Osteoblast (primary cell): Measurements from ENCODE around the gene ZNF503. TPM values are rescaled to one million over a fixed set of nuclear protein-coding genes. Genes with fewer than 3 reads are reported as not detected.

ENCODE experiments used
- DNase-seq: peaks from one replicate; pipeline ENCODE4 v3.0.0; 2011; ENCODE audit warnings: low spot score, mixed read lengths; ENCODE audit not compliant: insufficient read length; ENCODE audit errors: missing footprints
- H2AFZ ChIP-seq: 2 replicates; pipeline ENCODE4 v1.6.0; 2011; ENCODE audit warnings: mild to moderate bottlenecking, low read length
- H3K27ac ChIP-seq: 2 replicates; pipeline ENCODE4 v1.5.1; 2011; ENCODE audit warnings: mild to moderate bottlenecking, low read depth, low read length, moderate library complexity
- H3K27me3 ChIP-seq: 2 replicates; pipeline ENCODE4 v1.6.0; 2012; ENCODE audit warnings: mild to moderate bottlenecking, control low read depth, inconsistent platforms, low read length, moderate library complexity; ENCODE audit not compliant: insufficient read depth
- H3K36me3 ChIP-seq: 2 replicates; pipeline ENCODE4 v1.5.1; 2011; ENCODE audit warnings: mild to moderate bottlenecking, low read length, control low read depth, moderate library complexity; ENCODE audit not compliant: insufficient read depth
- H3K4me1 ChIP-seq: 2 replicates; pipeline ENCODE4 v1.5.1; 2011; ENCODE audit warnings: mild to moderate bottlenecking, low read length, control low read depth, moderate library complexity; ENCODE audit not compliant: insufficient read depth
- H3K4me2 ChIP-seq: 2 replicates; pipeline ENCODE4 v1.6.0; 2011; ENCODE audit warnings: mild to moderate bottlenecking, low read length; ENCODE audit not compliant: insufficient read depth
- H3K4me3 ChIP-seq: fragments of 200-600 bp; sonication (generic); 3 replicates; pipeline ENCODE4 v1.5.1; 2012; ENCODE audit warnings: mild to moderate bottlenecking, low read length, inconsistent platforms; ENCODE audit not compliant: insufficient read depth
- H3K79me2 ChIP-seq: 2 replicates; pipeline ENCODE4 v1.6.0; 2012; ENCODE audit warnings: mild to moderate bottlenecking, low read length, control low read depth, inconsistent platforms; ENCODE audit not compliant: insufficient read depth
- H3K9me3 ChIP-seq: 2 replicates; pipeline ENCODE4 v1.5.1; 2011; ENCODE audit warnings: low read depth, low read length, control low read depth
- H4K20me1 ChIP-seq: 2 replicates; pipeline ENCODE4 v1.6.0; 2012; ENCODE audit warnings: mild to moderate bottlenecking, low read length, control low read depth; ENCODE audit not compliant: insufficient read depth
- CTCF ChIP-seq: IDR thresholded peaks from 2 replicates; pipeline ENCODE4 v1.5.1; 2011; ENCODE audit warnings: mild to moderate bottlenecking, low read depth, low read length, moderate library complexity; ENCODE audit errors: extremely low read depth
- total RNA-seq: library from RNA; depleted of rRNA; stranded (reverse); fragments of >200 nt; gene quantifications from 2 replicates; pipeline ENCODE4 v1.2.3, GENCODE V29; 2012

ZNF503 gene
- total RNA-seq, 1 donor: 18.5 TPM

GRCh38 chr10:75402486-75403143 lies 1.1 kb upstream of the ZNF503 start:
- H3K4me3 ChIP-seq: peak overlapping the region; percentile 100
- no peaks in the 10 kb centered on the region for H3K9me3 ChIP-seq
- TF ChIP-seq CTCF: no peak
- H4K20me1 ChIP-seq: peaks cover 17% of the 10 kb centered on the region
- H3K27me3 ChIP-seq: no peaks in the 10 kb centered on the region
- H3K36me3 ChIP-seq: peaks cover 3% of the 10 kb centered on the region
- DNase-seq: peak; percentile 90
- H3K4me1 ChIP-seq: peaks cover 14% of the 10 kb centered on the region
- H3K4me2 ChIP-seq: peak overlapping the region; percentile 98
- H2AFZ ChIP-seq: peak overlapping the region; percentile 97
- H3K79me2 ChIP-seq: peaks cover 33% of the 10 kb centered on the region
- H3K27ac ChIP-seq: peak overlapping the region; percentile 79

GRCh38 chr10:75400771-75401568 lies 594 bp downstream of the ZNF503 start:
- H3K4me1 ChIP-seq: peaks cover 14% of the 10 kb centered on the region
- peak overlapping the region; percentile 98 for H2AFZ ChIP-seq
- H3K27ac ChIP-seq: peak overlapping the region; percentile 93
- H3K4me3 ChIP-seq: peak overlapping the region; percentile 100
- H3K79me2 ChIP-seq: peaks cover 43% of the 10 kb centered on the region
- TF ChIP-seq CTCF: no peak
- peaks cover 17% of the 10 kb centered on the region for H4K20me1 ChIP-seq
- no peaks in the 10 kb centered on the region for H3K9me3 ChIP-seq
- peak; percentile 94 for DNase-seq
- H3K4me2 ChIP-seq: peak overlapping the region; percentile 98
- no peaks in the 10 kb centered on the region for H3K27me3 ChIP-seq
- H3K36me3 ChIP-seq: peaks cover 3% of the 10 kb centered on the region

GRCh38 chr10:75400163-75400770 lies 1.3 kb downstream of the ZNF503 start:
- H3K4me2 ChIP-seq: peak overlapping the region; percentile 98
- H3K27me3 ChIP-seq: no peaks in the 10 kb centered on the region
- TF ChIP-seq CTCF: no peak
- H3K9me3 ChIP-seq: no peaks in the 10 kb centered on the region
- peaks cover 3% of the 10 kb centered on the region for H3K36me3 ChIP-seq
- H3K4me1 ChIP-seq: peaks cover 14% of the 10 kb centered on the region
- H2AFZ ChIP-seq: peak overlapping the region; percentile 69
- peaks cover 43% of the 10 kb centered on the region for H3K79me2 ChIP-seq
- peak overlapping the region; percentile 100 for H3K4me3 ChIP-seq
- H3K27ac ChIP-seq: peak overlapping the region; percentile 65
- peaks cover 17% of the 10 kb centered on the region for H4K20me1 ChIP-seq
- DNase-seq: peak; percentile 96
